Pancreas (tissue), 10 donors: Measurements from ENCODE around the gene ARHGEF17. TPM values are rescaled to one million over a fixed set of nuclear protein-coding genes. Genes with fewer than 3 reads are reported as not detected.

Experiments used
- ATAC-seq, 4 donors: fragments of 200-7000 bp; cut with Tn5 transposase; one replicate each; pipeline versions ENCODE4 v1.8.0 to v1.9.1; 2020; ENCODE audit warnings: mild to moderate bottlenecking in 4 of 4, moderate library complexity in 4 of 4
- DNase-seq, 6 donors: peaks; one replicate each; pipeline ENCODE4 v3.0.0-alpha.2; 2020
- FAIRE-seq: peaks from 2 replicates; lab custom pipeline; 2012; peaks lifted over from hg19 to GRCh38; lab: Jason Lieb, UNC
- H3K27ac ChIP-seq, 4 donors: fragments of 200-600 bp; sonication (generic); 1 replicate in 3 of 4; 2 replicates in 1 of 4; pipeline versions ENCODE4 v1.5.0 to v1.8.0; 2020
- H3K27me3 ChIP-seq, 4 donors: fragments of 200-600 bp; one replicate each; pipeline ENCODE4 v1.8.0; 2021
- H3K36me3 ChIP-seq, 3 donors: fragments of 200-600 bp; sonication (generic) in 1 of 3; one replicate each; pipeline versions ENCODE4 v1.5.0 to v1.8.0; 2020 to 2021
- H3K4me1 ChIP-seq, 3 donors: fragments of 200-600 bp; one replicate each; pipeline ENCODE4 v1.8.0; 2021
- H3K4me3 ChIP-seq, 4 donors: fragments of 200-600 bp; sonication (generic) in 2 of 4; one replicate each; pipeline versions ENCODE4 v1.5.0 to v1.8.0; 2020 to 2021
- H3K9me3 ChIP-seq, 4 donors: fragments of 200-600 bp; one replicate each; pipeline ENCODE4 v1.8.0; 2021
- WGBS, 2 donors: extraction: QIAGEN DNeasy Blood & Tissue Kit; methylation state at CpG; one replicate each; pipeline ENCODE4 v1.1.7; 2013; 5-methylcytosine and 5-hydroxymethylcytosine counted together
- intact Hi-C, 3 donors: fragments of 100-400 bp; cut with DNase I; formaldehyde crosslinking; loops; one replicate each; pipeline versions ENCODE4 v1.11.1 to v1.14.2; 2022
- polyA plus RNA-seq, 2 donors: library from polyadenylated mRNA; stranded (reverse); fragments of 200-250 nt; gene quantifications; one replicate each; pipeline ENCODE4 v1.2.3, GENCODE V29; 2013
- total RNA-seq, 6 donors: library from RNA; stranded (reverse); fragmentation: NEBNext Ultra II Directional in 4 of 6; extraction: Animal tissue kit (Norgen Biotek cat#: 25700) in 4 of 6; gene quantifications; one replicate each; pipeline versions ENCODE4 v1.2.1 to v1.2.4, GENCODE V29; 2021 to 2023
- TF ChIP-seq, protein P1 (sequence below), 4 donors: fragments of 200-600 bp; sonication (generic) in 3 of 4; IDR thresholded peaks; one replicate each; pipeline versions ENCODE4 v1.5.0 to v1.8.0; 2021; ENCODE audit warnings: antibody characterized with exemption in 4 of 4
- donor health status: healthy with polysubstance abuse.
- donor health status: DM: no; HTN: no; CAD: no; lungs with moderate emphysema.
- donor health status: DM: no; HTN: no; CAD: no.
- donor health status: control.
- donor health status: control.
- donor health status: Bipolar disorder and iron deficiency.
- donor health status: DM: yes; HTN: yes; CAD: no.
- donor health status: DM: no; HTN: no; CAD: no.
- donor health status: DM: no; HTN: no; CAD: no.
- donor health status: DM: yes; HTN: yes; CAD: no.

ARHGEF17 gene
- total and polyA plus RNA-seq, 8 donors, result 7.0 to 24.0 (median 10.4) TPM

DNA sequence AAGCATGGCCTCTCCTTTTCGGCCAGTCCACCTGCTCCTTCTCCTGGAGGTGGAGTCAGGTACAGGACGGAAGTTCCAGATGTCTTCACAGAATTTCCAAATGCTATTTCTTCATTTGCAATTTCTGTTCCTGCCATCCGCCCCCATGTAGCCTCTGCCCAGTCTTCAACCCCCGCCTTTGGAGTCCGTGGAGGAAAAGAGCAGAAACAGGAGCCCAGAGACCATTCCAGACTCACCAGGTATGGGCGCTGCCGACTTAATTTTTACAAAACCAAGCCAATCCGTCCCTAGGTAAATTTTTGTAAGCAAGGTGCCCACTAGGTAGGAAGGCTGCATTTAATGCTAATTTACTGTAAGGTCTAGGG, 97.1 kb downstream of the ARHGEF17 start:
- intact Hi-C loops, result loop anchor here in 1 of 3 donors (10.0 kb wide), 1 partner anchor 260 kb away; no protein-coding TSS in a partner anchor
- ATAC-seq (no peak), DNase-seq (no peak), FAIRE-seq (no peak)
- no peaks in the 10 kb centered on the region for H3K9me3 ChIP-seq
- H3K4me3 ChIP-seq, result no peak overlapping the region
- H3K36me3 ChIP-seq, result peaks cover 0 to 4% (median 0%) of the 10 kb centered on the region in 3 donors
- no peak overlapping the region for H3K27ac ChIP-seq
- TF ChIP-seq, protein P1, sequence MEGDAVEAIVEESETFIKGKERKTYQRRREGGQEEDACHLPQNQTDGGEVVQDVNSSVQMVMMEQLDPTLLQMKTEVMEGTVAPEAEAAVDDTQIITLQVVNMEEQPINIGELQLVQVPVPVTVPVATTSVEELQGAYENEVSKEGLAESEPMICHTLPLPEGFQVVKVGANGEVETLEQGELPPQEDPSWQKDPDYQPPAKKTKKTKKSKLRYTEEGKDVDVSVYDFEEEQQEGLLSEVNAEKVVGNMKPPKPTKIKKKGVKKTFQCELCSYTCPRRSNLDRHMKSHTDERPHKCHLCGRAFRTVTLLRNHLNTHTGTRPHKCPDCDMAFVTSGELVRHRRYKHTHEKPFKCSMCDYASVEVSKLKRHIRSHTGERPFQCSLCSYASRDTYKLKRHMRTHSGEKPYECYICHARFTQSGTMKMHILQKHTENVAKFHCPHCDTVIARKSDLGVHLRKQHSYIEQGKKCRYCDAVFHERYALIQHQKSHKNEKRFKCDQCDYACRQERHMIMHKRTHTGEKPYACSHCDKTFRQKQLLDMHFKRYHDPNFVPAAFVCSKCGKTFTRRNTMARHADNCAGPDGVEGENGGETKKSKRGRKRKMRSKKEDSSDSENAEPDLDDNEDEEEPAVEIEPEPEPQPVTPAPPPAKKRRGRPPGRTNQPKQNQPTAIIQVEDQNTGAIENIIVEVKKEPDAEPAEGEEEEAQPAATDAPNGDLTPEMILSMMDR (IDR thresholded peaks at IDR 0.05), result no peak
- whole genome bisulfite sequencing, 2 donors, result 91 to 92% methylated on average over 8 of the region's 8 CpGs
- H3K27me3 ChIP-seq, result no peaks in the 10 kb centered on the region
- no peaks in the 10 kb centered on the region for H3K4me1 ChIP-seq

DNA sequence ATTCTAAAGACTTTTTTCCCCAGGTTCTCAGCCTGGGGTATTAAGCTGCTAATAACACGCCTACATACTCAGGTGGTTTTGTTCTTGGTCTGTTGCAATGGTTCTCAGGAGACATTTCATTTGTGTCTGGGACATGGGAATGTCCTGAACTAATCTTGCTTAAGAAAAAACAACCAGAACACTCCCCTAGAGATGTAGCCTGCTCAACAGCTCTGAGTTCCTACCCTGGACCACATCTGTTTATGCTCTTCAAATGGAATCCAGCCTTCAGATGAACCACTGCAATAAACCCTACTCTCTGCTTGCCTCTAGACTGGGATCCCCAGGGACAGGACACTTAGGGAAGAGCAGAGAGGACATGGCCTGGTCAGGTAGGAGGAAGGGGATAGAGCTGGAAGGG, 98.1 kb downstream of the ARHGEF17 start:
- 89 to 93% methylated on average over 1 of the region's 1 CpG for WGBS, 2 donors
- ATAC-seq, result no peak
- no peak for FAIRE-seq
- peaks cover 0 to 4% (median 0%) of the 10 kb centered on the region in 3 donors for H3K36me3 ChIP-seq
- intact Hi-C loops, result loop anchor here in 1 of 3 donors (10.0 kb wide), 1 partner anchor 259 kb away; no protein-coding TSS in a partner anchor
- TF ChIP-seq, protein P1 (IDR thresholded peaks at IDR 0.05), result no peak
- no peaks in the 10 kb centered on the region for H3K9me3 ChIP-seq
- H3K4me3 ChIP-seq, result no peak overlapping the region
- DNase-seq, result no peak
- no peaks in the 10 kb centered on the region for H3K4me1 ChIP-seq
- no peaks in the 10 kb centered on the region for H3K27me3 ChIP-seq
- no peak overlapping the region for H3K27ac ChIP-seq

DNA sequence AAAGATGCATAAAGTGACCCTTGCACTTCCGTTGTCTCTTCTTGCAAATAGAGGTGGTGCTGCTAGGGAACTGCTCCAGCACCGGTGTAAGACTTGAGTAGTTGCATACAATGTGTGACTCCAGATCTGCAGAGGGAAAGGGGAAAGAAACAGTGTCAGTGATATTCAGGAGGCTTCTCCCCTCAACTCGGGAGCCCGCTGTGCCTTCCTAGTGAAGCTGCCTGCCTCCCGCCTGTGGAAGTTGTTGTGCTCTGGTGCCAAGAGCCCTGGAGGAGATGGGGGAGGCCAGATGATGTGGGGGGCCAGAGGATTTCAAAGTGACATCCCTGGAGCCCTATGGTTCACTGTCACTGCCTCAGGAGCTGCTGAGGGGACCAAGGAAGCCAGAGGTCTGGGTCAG, 98.5 kb downstream of the ARHGEF17 start:
- WGBS, 2 donors, result 86 to 97% methylated on average over 5 of the region's 5 CpGs
- H3K4me3 ChIP-seq, result no peak overlapping the region
- FAIRE-seq (no peak), DNase-seq (no peak), ATAC-seq (no peak)
- no peaks in the 10 kb centered on the region for H3K27me3 ChIP-seq
- H3K9me3 ChIP-seq, result no peaks in the 10 kb centered on the region
- no peak overlapping the region for H3K27ac ChIP-seq
- intact Hi-C loops, result loop anchor here in 1 of 3 donors (10.0 kb wide), 1 partner anchor 258 kb away; no protein-coding TSS in a partner anchor
- TF ChIP-seq, protein P1 (IDR thresholded peaks at IDR 0.05), result no peak
- H3K4me1 ChIP-seq, result no peaks in the 10 kb centered on the region
- peaks cover 0 to 4% (median 0%) of the 10 kb centered on the region in 3 donors for H3K36me3 ChIP-seq

DNA sequence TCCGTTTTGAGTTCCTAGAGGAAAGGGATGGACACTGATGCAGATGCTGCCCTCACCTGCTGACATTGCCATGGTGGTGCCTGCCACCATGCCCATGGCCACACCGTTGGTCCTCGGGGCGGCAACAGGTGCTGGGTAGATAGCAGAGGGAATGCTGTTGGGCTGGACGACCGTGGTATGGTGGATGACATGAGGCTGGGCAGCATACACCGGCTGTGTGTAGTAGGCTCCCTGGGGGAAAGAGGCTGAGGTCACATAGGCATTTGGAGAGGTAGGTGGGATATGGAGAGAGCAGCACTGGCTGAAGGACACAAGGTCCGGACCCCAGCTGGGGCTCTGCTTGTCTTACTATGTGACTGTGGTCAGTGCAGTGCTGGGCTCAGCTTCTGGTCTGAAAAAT, 101.4 kb downstream of the ARHGEF17 start:
- no peak for ATAC-seq
- H3K4me1 ChIP-seq, result no peaks in the 10 kb centered on the region
- no peak overlapping the region for H3K27ac ChIP-seq
- no peak for DNase-seq
- no peaks in the 10 kb centered on the region for H3K9me3 ChIP-seq
- TF ChIP-seq, protein P1 (IDR thresholded peaks at IDR 0.05), result no peak
- H3K36me3 ChIP-seq, result peaks cover 0 to 4% (median 0%) of the 10 kb centered on the region in 3 donors
- WGBS, 2 donors, result 93 to 96% methylated on average over 8 of the region's 8 CpGs
- FAIRE-seq, result no peak
- no peaks in the 10 kb centered on the region for H3K27me3 ChIP-seq
- no peak overlapping the region for H3K4me3 ChIP-seq
- intact Hi-C loops, result loop anchor here in 1 of 3 donors (10.0 kb wide), 1 partner anchor 255 kb away; no protein-coding TSS in a partner anchor

DNA sequence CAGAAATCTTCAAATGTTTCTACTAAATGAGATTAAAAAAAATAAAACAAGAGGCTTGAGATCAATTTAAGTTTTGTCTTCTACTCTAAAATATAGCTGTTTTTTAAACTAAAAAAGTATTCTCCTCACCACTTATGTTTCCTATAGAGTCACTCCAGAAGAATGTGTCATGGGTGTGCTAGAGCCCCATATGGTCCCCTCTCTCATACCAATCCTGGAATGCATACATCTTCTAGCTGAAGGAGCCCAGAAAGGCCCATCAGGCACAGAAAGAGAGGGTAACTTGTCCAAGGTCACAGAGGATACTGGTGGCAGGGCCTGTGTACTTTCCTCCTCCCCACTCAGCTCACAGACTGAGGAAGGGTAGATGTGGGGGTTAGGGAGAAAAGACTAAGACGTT, 102.6 kb downstream of the ARHGEF17 start:
- WGBS, 2 donors, result 50% methylated on average over 1 of the region's 1 CpG
- no peak for ATAC-seq
- no peaks in the 10 kb centered on the region for H3K27me3 ChIP-seq
- H3K36me3 ChIP-seq, result peaks cover 0 to 4% (median 0%) of the 10 kb centered on the region in 3 donors
- FAIRE-seq, result no peak
- DNase-seq, result no peak
- no peaks in the 10 kb centered on the region for H3K9me3 ChIP-seq
- H3K4me1 ChIP-seq, result no peaks in the 10 kb centered on the region
- intact Hi-C loops, result no loop called here
- TF ChIP-seq, protein P1 (IDR thresholded peaks at IDR 0.05), result no peak
- no peak overlapping the region for H3K4me3 ChIP-seq
- no peak overlapping the region for H3K27ac ChIP-seq
